Epidermal melanocyte (primary cell): ENCODE results near the gene TIGD4.
A peak's percentile ranks its signal among the peaks of the same experiment; 100 is the strongest.

Experiments
- DNase-seq: peaks from one replicate; pipeline ENCODE4 v3.0.0; 2011; ENCODE audit warnings: low spot score; ENCODE audit not compliant: insufficient read length

Gene TIGD4

DNA sequence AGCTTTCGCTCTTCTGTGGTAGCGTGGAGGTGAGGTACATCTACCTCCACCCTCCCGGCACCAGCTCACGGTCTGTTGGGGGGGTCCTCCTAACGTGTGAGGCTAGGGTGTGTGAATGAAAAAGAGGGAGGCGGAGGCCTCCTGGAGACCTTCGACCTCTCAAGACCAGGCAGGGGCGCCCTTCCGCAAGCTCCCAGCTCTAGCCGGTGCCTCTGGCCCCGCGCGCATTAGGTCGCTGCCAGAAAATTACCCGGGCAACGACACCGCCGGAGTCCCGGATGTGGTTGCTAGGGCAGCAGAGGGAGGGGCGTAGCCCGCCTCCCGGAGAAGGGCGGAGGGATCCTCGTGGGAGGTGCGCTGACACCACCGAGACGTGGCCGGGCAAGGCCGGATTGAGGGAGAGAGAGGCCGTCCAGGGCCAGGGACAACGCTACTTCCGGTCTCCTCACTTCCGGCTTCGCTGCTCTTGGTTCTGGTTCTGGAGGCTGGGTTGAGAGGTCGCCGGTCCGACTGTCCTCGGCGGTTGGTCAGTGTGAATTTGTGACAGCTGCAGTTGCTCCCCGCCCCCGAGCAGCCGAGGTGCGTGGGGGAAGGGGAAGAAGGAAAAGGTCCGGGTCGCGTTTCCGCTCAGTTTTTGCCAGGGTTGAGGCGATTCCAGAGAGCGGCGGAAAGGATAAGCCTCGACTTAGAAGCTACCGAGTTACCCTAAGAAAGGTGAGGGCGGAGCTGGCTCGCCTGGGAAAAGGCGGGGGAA, at the start of gene TIGD4, which contains the start of gene ARFIP1:
Gene TIGD4 (minus strand): TSS at position 218 of the 754 bp plus-strand sequence. CDS start 8,726 bp downstream, outside the sequence.
Gene ARFIP1 (plus strand): TSS at position 442 of the 754 bp plus-strand sequence. CDS start 49,680 bp downstream, outside the sequence.
- peak; percentile 71 for DNase-seq

DNA sequence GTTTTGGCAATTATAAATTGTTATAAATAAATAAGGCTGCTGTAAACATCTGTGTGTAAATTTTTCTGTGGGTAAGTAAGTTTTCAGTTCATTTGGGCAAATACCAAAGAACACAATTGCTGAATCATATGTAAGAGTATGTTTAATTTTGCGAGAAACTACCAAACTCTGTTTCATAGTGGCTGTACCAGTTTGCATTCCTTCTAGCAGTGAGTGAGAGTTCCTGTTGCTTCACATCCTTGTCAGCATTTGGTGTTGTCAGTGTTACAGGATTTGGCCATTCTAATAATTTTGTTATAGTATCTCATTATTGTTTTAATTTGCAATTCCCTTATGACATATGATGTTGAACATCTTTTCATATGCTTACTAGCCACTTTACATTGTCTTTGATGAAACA, 48.6 kb upstream of the TIGD4 start:
- DNase-seq: no peak

DNA sequence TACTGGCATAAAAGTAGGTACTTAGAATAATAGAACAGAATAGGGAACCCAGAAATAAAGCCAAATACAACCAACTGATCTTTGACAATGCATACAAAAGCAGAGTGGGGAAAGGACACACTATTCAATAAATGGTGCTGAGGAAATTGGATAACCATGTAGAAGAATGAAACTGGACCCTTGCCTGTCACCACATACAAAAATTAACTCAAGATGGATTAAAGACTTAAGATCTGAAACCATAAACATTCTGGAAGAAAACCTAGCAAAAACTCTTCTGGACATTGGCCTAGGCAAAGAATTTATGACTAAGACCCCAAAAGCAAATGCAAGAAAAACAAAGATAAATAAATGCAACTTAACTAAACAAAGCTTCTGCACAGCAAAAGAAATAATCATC, 45.8 kb upstream of the TIGD4 start:
- no peak for DNase-seq

DNA sequence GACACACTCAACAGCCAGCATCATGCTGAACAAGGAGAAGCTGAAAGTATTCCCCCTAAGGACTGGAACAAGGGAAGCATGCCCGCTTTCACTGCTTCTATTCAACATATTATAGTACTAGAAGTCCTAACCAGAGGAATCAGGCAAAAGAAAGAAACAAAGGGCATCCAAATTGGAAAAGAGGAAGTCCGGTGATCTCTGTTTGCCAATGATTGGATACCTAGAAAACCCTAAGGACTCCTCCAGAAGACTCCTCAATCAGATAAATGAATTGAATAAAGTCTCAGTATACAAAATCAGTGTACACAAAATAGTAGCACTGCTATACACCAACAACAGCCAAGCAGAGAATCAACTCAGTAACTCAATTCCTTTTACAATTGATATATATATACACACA, 45.0 kb upstream of the TIGD4 start:
- DNase-seq: no peak

DNA sequence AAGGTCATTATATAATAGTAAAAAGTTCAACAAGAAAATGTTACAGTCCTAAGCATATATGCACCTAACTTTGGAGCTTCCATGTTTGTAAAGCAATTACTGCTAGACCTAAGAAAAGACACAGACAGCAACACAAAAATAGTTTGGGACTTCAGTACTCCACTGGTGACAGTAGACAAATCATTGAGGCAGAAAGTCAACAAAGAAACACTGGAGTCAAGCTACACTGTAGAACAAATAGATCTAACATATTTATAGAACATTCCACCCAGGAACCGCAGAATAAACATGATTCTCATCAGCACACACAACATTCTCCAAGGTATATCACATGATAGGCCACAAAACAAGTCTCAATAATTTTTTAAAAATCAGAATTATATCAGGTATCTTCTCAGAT, 42.8 kb upstream of the TIGD4 start:
- no peak for DNase-seq

DNA sequence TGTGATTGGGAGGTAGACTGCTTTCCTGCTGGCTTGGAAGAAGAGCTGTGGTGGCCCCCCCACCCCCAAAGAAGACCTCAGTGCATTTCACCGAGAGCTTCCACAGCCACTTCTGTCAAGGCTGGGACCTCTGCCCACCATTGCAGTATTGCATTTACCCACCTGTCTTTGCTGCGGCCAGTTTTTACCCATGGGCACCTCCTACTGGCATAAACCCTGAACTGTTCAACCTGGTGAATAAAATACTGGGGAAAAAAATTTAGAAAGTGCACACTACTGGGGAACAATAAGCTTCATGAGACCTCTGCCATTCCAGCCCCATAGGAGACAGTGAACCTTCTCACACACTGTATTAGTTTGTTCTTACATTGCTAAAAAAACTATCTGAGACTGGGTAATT, 40.5 kb upstream of the TIGD4 start:
- no peak for DNase-seq

DNA sequence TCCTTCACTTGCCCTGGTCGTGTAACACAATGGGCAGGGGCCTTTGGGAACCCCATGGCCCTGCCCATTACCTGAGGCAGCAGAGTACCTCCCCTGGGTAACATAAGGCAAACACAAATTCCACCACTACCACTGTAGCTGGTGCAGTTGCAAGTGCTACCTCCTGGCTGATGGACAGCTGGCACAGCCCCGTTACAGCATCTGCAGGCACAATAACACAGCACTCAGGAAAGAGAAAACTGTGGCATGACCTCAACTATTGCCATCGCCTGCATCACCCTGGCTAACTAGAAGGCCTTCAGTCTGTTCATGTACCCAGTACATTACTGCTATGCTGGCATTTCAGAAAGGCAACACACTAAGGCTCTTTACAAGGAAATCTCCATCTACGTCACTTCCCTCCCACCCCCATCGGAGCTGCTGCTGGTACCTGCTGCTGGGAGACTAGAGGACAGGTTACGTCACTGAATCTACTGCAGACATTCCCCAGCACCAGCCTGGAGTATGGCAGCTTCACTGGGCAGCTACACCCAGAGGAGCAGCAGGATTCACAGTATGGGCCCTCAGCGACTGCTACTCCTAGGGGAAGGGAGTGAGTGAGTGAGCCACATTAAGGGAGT, 39.6 kb upstream of the TIGD4 start:
- DNase-seq: no peak

DNA sequence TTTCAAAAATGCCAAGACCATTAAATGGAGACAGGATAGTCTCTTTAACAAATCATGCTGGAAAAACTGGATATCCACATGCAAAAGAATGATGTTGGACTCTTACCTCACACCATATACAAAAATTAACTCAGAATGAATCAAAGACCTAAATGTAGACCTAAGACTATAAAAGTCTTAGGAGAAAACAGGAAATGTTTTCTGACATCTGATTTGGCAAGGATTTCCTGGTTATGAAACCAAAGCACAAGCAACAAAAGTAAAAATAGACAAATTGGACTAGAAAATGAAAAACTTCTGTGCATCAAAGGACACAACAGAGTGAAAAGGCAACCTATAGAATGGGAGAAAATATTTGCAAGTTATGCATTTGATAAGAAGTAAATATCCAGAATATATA, 37.8 kb upstream of the TIGD4 start:
- DNase-seq: no peak

DNA sequence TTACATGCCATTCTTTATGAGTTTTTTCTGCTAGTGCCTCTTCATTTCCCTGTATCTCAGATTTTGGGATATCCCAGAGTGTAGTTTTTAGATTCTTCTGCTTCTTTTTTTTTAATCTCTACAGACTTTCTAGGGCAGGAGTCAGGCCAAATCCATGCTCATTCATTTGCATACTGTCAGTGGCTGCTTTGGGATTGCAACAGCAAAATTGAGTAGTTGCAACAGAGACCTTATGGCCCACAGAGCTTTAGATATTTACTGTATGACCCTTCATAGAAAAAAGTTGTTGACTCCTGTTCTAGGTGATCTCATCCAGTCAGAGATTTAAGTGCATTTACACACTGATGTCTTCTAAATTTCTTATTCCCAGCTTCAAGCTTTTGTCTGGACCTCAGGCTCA, 35.5 kb upstream of the TIGD4 start:
- no peak for DNase-seq

DNA sequence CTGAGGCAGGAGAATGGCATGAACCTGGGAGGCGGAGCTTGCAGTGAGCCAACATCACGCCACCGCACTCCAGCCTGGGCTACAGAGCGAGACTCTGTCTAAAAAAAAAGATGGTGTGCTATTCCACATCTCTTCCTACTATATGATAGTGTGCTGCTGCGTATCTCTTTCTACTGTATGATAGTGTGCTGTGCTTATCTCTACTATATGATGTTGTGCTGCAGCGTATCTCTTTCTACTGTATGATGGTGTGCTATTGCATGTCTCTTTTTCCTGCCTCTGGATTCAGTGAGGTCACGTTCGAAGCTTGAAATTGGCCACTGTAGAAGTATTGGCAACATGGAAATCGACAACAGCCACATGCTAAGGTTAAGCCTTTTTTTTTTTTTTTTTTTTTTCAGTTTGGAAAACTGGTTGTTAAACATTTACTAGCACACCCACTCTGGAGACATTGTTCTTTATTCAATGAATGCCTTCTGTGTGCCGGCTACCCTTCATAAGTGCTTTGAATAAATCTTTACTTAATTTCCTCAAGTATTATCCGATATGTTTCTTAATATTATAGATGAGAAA, 31.3 kb upstream of the TIGD4 start:
- no peak for DNase-seq

DNA sequence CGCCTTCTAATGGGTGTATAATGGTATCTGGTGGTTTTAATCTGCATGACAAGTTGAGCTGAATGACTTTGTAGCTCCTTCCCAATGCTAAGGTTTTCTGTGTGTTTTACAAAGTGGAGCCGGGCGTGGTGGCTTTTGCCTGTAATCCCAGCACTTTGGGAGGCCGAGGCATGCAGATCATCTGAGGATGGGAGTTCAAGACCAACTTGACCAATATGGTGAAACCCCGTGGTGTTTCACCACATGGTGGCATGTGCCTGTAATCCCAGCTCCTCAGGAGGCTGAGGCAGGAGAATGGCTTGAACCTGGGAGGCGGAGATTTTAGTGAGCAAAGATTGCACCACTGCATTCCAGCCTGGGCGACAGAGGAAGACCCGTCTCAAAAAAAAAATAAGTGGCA, 29.1 kb upstream of the TIGD4 start:
- DNase-seq: no peak

DNA sequence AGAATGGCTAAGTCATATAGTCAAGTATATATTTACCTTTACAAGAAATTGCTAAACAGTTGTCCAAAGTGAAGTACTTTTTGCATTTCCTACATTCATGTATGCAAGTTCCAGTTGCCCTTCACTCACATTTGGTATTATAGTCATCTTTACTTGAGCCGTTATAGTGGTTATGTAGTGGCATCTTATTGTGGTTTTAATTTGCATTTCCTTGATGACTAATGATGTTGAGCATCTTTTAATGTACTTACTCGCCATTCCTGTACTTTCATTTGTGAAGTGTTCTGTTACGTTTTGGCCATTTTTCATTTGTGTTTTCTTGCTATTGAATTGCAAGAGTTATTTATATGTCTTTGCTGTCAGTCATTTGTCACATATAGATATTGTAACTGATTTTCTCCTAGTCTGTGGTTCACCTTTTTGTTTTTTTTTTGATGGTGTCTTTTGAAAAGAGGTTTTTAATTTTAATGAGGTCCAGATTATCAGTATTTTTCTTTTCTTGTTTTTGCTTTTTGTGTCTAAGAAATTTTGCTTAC, 27.8 kb upstream of the TIGD4 start:
- no peak for DNase-seq

DNA sequence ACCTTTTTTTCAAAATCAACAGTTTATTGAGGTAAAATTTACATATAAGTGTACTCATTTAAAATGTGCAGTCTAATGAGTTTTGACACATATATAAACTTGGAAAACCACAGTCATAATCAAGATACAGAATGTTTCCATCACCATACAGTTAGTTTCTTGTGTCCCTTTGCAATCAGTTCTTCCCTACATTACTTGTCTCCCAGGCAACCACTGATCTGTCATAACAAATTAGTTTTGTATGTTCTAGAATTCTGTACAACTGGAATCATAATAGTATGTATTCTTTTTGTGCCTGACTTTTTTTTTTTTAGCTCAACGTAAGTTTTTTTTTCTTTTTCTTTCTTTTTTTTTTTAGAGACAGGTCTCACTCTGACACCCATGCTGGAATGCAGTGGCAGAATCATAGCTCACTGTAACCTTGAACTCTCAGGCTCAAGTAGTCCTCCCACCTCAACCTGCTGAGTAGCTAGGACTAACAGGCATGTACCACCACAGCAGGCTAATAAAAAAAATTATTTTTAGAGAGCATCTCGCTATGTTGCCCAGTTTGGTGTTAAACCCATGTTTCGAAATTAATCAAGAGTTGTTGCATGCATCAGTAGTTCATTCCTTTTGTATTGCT, 27.1 kb upstream of the TIGD4 start:
- DNase-seq: no peak

DNA sequence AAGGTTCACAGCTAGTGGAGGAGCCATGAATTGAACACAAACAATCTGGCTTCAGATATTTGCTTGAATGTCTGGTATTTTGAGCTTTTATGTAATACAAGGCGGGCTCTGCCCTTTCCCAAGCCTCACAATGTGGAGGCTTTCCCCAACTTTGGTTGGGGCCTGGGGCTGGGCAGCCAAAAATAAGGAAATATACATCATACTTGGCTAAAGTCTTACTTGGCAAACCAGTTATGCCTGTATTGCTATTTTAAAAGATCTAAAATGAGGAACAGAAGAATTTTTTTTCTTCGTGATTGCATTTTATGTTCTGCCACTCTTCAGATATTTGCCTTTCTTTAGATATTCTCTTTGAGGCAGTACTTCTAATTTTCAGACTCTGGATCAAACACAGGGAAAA, 26.3 kb upstream of the TIGD4 start:
- DNase-seq: no peak

DNA sequence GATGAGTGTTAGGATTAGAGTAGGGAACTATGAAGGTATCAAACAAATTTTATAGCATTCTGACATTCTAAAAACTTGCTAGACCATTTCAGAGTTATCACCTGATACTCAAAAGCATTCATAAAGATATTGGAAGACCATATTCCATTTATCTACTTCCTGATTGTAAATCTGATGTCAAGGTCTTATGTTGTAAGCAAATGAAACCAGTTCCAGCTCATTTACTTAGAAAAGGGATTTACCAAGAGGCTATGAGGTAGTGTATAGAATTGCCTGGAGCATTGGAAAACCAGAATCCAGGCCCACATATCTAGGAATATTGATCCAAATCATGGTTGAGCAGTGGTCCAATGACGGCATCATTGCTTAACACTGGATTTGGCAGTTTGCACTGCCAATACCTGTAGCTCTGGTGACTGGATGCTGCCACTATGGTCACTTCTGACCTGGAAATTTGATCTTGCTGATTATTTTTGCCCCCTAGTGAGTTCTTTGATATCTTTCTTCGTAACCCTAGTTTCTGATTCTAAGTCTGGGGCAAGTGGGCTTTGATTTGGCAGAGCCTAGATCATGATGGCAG, 25.6 kb upstream of the TIGD4 start:
- DNase-seq: no peak

DNA sequence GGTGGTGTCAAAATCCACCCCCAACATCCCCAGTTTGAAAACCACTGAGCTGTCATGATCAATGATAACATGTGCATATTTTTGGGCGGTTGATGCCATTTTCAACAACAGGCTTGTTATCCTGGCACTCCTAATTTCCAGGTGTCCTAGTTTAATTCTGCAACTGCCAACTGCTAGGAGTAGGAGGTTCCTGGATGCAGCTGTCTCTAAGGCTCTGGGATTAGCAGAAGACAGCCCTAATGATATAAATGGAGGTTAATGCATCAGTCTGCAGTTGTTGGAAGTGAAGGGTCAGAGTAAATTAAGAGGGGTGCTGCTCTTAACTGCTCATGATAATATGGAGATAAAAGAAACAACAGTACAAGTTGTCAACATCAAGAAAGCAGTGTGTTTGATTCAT, 24.0 kb upstream of the TIGD4 start:
- no peak for DNase-seq

DNA sequence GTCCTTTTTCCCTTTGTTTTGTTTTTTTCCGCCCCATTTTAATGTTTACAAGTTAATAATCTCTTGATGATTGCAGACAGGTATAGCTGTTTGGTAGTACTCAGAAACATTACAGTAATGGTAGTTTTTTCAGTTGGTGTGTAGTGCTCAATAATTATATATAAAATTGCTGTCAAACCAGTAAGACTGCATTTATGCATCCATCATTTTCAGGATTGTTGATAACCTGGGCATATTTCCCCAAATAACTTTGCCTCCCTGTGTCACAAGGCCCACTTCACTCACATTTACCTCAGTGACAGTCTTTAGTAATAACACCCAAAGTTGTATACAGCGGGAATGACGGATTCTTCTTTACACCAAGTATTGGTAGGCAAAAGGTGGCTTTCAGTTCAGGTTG, 16.4 kb upstream of the TIGD4 start:
- no peak for DNase-seq

DNA sequence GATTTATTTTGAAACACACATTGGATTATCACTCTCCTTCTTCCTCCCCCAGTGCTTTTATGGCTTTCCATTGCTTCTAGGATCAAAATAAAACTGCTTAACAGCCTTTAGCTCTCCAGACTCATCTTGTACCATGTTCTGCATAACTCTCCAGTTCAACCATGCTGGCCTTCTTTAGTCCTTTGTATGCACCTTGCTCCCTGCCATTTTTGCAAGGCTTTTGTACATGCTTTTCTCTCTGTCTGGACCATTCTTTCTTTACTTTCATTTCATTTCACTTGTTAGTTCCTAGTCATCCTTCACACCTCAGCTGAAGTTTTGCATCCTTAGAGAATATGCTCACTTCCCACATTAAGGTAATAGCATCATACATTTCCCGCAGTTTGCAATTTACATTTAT, 7.1 kb upstream of the TIGD4 start:
- DNase-seq: no peak

DNA sequence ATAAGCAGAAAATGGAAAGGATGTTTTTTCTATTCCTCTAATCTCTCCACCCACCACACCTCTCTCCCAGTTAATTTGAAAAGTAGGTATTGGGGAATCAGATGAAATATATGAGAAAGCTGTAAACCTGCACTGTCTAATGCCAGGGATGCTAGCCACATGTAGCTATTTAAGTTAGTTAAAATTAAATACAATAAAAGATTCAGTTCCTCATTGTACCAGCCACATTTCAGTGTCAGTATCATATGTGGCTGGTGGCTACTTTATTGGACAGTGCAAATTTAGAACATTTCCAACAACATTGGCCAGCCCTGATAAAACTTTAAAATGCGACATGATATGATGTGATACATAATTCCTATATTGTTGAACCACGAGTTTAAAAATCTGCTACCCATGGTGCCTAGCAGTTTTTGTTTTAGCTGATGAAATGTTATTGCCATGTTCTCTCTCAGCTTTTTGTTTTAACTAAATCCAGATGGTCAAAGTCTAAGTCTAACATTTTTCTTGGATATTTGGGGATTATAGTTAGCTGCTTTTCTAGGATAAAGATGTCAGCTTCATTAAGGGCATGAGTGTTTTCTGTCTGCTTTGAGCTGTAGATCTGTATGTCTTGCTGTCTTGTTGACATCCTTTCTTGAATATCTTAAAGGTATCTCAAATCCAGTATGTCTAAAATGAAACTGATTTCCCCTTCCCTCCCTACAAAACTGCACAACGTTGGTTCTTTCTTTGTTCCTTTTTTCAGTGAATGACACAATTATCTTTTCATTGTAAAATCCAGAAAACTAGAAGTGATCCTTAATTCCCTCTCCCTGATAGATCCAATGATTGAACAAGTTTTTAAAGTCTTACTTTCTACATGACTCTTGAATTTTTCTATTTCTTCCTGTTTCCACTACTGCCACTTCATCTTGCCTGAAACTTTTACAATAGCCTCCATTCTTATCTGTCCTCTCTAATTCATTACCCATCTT, 6.4 kb upstream of the TIGD4 start:
- DNase-seq: no peak
